GM21526 (cell line): ENCODE data around the gene RFNG.

Experiments
- ATAC-seq: cut with Tn5 transposase; IDR thresholded peaks from one replicate; pipeline ENCODE4 v1.9.1; 2021; ENCODE audit warnings: moderate library complexity; ENCODE audit not compliant: unreplicated experiment, low FRiP score

The RFNG gene

DNA sequence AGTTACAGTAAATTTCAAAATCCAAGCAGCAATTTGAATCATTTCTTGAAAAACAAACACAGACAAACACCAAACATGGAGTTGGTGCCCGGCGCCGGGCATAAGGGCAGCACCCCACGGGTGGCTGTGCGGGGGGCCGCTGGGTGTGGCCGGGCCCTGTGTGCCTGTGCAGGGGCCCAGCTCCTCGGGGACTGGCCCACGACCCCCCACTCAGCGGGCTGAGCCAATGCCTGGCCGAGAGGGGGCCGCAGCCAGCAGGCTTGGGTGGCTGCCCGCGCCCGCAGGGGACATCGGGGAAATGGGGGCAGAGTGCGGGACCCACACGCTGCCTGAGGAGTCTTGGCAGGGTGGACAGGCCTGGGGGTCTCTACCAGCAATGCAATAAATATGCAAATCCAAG is 26.8 kb upstream of the RFNG start:
- no peak for ATAC-seq

DNA sequence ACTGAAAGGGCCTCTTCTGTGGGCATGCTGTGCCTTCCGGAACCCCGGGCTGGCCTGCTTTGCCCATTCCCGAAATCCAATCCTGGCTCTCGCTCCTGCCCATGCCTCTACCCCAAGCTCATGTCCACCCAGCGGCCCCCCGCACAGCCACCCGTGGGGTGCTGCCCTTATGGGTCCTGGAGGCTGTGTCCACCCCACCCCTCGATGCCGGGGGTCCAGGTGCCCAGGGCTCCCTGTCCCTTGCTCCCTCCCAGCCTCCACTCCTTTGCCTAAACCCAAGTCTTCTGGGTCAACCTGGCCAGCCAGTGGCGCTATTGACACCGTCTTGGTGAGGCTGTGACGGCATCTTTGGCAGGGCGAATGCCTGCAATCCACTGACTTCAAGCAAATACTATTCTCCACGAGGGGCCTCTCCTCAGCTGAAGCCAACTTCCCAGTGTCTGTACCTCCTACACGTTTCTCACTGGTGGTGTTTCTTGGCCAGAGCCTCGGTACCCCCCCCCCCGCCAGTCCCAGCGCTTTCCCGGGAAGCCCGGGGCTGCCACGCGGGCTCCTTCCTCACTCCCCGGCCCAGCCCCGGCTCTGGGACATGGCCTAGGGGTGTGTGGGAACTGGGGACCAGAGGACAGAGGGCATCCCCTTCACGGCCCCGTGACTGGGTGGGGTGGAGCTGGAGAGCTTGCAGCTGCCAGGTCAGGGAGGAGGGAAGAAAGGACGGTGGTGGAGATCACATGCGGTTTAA is 26.2 kb upstream of the RFNG start:
- no peak for ATAC-seq

DNA sequence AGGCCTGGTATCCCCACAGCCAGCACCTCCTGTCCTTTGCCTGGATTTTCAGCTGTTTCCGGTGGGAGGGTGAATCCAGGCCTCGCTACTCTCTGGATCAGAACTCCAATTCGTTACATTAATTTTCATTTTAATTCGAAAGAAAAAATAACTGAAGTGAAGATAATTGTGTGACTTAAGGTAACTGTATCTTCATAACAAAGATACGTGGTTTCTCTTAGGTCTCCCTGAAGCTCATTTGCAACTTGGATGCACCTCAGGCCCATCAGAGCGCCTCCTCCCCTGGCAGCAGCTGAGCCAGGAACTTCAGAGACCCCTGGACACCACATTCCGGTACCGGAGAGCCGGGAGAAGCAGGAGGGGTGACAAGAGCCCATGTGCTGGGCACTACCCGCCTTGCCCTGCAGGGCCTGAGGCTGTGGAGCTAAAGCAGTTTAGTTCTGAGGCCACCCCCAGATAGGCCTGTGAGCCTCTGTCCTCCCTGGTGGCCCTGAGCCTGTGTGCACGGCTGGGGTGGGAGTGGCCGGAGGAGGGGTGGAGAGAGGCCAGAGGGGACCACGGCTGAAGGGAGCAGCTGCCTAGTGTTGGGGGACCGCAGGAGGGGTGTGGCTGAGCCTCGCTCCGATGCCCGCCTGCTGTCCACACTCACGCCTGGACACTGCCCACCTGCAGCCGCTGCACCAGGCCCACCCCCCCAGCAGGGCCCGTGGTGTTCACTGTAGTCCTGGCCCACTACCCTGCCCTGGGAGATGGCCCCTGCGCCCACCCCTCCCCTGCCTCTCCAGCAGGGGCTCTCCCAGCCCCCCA is 25.4 kb upstream of the RFNG start:
- no peak for ATAC-seq

DNA sequence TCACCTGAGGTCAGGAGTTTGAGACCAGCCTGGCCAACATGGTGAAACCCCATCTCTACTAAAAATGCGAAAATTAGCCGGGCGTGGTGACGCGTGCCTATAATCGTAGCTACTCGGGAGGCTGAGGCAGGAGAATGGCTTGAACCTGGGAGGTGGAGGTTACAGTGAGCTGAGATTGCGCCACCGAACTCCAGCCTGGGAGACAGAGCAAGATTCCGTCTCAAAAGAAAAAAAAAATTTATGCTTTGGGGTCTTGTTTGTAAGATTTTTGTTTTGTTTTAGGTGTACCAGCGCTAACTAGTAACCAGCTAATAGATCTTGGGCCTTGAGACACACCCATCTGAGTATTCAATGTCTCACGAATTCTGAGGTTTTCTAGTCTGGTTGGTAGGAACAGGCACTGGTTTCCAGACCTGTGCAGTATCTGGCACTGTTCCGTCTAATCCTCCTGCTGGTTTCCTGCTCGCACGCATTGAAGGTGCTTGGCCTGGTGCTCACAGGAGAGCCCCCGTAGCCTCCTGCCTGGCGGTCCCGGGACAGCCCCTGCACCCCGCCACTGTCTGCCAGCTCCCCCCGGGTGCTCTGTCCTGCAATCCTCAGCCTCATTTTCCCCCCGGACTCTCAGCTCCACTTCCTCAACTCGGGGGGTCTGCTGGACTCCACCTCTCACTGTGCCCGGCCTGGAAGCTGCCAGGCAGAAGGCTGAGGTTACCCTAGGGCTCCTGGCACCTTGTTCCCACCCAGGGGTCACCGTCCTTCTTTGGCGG is 24.6 kb upstream of the RFNG start:
- no peak for ATAC-seq

DNA sequence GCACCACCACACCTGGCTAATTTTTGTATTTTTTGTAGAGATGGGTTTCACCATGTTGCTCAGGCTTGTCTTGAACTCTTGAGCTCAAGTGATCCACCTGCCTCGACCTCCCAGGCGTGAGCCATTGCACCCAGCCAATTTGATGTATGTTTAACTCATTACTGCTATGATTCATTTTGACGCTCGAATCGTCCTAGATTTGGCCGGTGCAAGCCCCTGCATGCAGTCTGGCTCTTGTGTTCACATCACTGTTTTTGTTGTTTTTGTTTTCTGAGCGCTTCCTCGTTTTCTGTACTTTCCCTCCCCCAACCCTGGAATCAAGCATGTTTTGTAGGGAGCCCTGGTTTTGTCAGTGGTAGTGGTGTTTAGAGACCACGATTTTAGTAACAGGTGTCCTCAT is 21.8 kb upstream of the RFNG start:
- ATAC-seq: no peak

DNA sequence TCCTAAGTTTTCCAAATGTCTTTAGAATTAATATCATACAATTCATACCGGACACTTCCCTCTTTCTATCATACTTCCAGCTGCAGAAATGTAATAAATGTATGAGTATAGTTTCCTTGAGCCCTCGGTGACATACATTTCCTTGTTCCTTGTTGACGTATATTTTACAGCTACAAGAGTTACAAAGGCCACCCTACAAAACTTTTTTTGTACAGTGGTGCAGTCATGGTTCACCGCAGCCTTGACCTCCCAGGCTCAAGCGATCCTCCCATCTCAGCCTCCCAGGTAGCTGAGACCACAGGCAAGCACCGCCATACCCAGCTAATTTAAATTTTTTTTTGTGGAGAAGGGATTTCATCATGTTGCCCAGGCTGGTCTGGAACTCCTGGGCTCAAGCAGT is 21.2 kb upstream of the RFNG start:
- no peak for ATAC-seq

DNA sequence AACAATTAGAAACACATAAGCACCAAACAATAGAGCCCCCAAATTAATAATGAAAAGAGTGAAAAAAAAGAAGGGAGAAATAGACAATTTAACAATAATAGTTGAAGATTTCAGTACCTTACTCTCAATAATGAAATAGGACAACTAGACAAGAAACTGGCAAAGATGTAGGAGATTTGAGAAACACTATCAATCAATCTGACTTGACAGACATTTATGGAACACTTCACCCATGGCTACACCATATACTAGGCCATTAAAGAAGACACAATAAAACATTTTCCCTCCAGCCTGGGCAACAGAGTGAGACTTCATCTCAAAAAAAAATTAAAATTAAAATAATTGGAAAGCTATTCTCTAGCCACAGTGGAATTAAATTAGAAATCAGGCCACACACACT is 19.0 kb upstream of the RFNG start:
- no peak for ATAC-seq

DNA sequence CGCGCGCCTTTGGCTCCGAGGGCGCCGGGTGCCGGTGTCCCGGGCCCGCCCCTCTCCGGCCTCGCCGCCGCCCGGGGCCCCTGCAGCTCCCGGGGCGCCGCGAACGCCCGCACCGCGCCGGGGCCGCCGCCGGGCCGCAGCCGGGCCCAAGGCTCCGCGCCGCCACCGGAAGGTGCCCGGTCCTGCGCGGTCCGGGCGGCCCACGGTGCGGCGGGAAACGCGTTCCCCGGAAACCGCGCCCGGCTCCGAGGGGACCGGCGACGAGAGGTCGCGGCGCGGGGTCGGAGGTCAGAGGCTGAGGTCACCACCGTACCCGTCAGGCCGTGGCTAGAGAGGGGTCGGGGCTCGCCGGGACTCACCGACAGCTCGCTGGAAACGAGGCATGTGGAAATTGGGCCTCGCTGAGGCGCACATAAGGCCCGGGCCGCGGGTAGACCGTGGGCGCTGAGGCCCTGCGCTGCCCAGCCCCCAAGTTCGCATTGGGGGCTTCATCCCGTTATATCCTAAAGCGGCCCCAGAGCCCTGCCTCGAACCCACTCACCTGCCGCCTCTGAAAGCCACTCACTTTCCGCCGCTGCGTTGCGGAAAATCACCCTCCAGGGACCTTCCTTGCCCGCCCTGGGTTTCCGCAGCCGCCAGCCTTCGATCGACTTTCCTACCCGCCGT is 14.2 kb upstream of the RFNG start, which contains the start of gene DUS1L:
TSS of gene DUS1L (minus strand) at position 167 of the 666 bp plus-strand sequence. CDS start 745 bp downstream, outside the sequence.
- peak; percentile 58 for ATAC-seq

DNA sequence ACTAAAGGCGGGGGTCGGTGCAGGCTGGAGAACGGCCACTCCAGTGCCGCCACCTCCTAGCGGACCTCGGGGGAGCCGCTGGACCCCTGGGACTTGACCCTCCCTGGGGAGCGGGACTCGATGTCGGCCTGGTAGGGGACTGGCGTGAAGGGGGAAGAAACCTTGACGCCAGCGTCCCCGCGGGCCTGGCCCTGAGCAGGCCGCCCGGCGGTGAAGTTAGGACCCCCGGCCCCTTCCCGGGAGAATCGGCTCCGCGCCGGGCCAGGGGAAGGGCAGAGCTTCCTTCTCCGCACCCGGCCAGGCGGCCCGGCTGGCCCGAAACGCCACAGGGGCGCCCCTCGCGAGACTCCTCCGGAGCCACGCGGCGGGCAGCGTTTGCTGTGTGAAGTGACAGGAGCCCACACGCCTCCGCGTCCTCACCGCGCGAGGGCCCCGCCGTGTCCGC is 13.6 kb upstream of the RFNG start:
- ATAC-seq: no peak

DNA sequence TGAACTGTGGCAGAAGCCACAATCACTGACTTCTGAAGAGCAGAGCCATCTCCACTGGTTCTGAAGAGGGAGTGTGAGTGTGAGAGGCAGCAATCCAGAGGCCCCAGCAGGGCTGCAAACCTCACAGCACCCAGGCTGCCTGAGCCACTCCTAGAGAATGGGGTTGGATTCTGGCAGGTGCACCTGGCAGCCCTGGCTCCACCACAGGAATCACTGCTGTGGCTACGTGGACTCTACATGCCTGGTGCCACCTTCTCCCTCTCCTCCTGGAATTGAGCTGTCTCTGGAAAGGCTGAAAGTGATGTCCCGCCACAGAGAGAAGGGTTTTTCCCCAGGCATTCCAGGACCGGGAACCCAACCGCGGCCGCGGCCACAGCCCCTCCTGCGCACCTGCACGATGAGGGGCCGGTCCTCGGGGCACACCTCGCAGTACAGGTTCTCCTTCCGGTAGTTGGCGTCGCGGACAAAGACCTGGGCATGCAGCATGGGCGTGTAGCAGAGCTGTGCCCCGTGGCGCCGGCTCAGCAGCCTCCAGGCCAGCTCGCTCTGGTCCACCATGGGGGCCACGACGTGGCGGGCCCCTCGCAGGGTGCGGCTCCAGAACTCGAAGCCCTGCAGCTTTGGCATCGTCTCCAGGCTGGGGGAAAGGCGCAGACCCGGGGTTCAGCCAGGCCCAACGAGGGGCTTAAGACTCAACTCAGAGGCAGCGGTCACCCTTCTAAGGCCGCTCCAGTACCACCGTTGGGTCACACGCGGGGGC is 13.0 kb upstream of the RFNG start:
- no peak for ATAC-seq

DNA sequence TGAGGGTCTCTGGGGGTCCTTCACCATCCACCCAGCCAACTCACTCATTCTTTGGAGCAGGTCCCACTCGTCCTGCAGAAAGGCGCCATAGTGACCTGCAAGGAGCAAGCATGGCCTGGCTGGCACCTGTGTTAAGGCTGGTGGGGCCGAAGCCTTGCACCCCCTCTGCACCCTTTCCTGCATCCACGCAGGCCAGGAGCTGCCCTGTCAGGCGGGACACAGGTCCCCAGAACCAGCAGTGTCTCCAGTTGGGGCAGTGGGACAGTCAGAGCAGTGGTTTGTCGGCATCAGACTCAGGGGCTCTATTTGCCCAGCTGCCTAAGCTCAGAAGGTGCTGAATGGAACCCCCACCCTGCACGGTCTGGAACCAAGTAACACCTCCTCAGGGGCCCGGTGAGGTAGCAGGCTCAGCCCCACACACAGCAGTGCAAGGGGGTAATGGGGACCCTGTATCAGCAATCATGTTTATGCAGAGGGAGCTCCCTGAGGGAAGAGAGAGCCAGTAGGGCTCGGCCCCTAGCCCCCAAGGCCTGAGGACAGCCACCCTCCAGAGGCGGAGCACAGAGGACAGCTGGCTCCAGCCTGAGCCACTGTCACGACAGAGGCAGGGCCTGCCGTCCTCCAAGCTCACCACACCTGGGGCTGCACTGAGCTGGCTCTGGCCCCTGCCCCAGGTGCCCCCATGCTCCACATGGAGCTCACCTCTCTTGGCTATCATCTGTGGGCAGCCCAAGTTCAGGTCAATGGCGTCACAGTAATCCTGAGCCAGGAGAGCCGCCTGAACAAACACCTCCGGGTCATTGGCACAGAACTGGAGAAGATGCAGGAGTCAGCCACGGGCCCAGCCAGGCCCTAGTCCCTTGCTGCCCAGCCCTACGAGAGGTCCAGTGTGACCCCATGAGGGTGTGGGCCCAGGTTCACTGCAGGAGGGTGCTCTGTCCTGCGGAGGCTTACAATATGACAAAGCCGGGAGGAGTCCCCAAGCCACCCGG is 12.1 kb upstream of the RFNG start:
- no peak for ATAC-seq

DNA sequence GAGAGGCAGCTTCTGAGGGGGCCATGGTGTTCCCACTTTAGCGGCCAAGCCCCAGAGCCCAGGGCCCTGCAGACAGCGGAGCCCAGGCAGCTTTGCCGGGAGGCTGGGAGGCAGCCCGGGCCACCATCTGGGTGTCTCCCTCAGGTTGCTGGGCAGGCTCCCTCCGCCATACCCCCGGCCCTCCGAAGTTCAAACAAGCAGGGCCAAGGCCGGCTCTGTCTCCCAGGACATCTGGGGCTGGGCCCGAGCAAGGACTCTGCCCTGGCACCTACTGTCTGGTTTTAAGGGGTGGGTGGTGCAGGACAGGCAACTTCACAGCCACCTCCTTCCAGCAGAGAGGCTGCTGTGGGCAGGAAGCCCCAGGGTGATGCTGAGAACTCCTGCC is 11.4 kb upstream of the RFNG start:
- ATAC-seq: no peak

DNA sequence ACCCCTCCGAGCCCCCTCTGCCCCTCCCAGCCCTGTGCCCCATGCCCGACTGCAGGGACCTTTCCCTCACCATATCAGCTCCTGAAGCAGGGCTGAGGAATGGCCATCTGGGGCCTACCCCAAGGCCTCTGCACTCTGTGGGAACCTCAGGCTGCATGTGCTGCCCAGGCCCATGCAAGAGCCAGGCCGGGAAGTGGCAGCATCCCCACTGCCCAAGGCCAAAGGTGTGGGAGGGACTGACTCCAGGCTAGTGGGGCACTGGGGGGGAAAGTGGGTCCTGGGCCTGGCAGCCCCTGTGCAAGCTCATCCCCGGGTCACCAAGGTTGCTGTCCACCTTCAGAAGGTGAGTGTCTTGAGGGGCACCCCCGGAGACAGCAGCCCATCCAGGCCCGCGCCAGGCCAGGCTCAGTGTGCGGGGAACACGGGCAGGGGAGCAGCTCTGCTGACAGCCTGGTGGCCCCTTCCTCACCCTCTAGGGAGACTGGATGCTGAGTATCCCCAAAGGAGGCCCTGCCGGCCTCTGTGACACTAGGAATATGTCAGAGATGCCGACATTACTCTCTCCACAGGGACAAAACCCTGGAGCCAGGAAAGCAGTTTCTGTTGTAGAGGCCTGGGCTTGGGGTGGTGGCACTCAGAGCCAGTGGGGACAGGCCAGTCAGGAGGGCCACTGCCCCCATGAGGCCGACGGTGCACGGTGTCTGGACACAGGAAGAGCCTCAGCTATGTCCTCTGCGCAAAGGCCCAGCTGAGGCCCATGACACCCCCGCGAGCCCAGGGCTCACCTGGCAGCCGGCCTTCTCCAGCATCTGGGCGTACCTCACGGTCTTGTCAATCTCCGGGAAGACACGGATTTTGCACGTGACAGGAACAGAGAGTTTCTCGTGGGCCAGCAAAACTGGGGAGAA is 10.7 kb upstream of the RFNG start:
- no peak for ATAC-seq

DNA sequence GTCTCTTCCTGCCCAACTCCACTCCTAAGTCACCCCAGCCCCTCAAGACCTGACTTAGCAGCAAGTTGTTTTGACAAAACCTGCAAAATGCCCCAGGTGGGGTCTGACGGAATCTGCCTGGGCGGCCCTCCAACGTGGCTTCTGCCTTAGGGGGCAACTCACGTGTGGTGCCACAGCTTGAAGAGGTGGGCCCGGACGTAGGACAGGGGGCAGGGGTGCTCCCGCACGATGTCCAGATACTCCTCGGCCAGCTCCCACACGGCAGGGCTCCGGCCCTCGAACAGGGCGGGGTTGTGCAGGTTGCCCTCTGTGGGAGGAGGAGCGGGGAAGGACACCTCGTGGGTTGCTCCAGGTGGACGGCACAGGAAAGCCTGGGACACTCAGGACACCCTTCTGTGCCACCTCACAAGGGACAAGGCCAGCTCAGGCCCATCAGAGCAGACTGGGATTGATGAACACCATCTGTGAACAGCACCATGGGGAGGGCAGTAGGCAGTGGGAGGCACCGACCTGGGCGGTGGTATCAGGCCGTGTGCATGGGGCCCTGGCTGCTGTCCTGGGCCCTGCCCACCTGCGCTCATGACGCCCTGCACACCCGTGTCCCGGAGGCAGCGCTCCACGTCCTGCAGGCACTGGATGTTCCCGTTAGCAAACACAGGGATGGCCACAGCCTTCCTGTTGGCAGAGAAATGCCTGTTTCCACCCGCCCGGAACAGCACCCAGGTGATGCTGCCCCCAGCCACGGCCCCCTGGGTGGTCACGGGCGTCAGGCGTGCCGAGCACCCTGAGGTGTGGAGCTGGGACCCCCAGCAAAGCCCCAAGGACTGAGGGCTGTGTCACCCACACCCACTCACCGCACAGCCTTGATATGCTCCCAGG is 9.7 kb upstream of the RFNG start:
- no peak for ATAC-seq

DNA sequence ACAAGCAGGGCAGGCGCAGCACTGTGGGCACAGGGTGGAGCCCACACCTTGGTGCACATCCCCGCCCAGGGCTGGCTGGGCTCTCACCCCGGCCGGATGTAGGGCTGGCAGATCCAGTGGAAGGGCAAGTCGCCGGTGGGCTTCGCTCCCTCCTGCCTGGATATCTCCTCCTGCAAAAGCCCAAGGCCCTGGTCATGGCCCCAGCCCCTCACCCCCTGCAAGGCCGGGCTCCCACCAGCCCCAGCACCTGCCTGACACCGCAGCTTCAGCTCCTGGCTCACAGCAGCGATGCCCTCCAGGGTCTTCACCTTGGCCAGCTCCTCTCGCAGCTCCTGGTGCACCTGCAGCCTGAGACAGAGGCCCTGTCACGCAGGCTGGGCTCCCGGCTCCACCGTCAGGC is 9.0 kb upstream of the RFNG start:
- no peak for ATAC-seq

DNA sequence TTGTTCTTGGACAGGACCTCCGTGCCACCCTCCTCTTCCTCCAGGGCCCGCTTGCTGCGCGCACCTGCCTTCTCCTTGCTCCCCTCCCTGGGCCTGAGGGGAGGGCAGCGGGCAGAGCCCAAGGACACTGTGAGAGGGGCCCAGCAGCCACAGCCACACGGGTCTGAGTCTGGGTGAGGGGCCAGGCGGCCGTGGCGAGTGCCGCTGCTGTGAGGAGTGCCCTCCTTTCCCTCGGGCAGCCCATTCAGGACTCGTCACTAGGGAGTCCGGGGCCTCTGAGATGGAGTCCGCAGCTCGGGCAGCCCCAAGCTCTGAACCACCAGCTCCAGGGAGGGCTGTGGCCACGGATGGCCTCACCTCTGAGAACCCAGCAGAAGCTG is 8.4 kb upstream of the RFNG start:
- ATAC-seq: no peak
